GDM1 (cell line): ENCODE data around the gene CACNA2D3.

ENCODE experiments used
- DNase-seq: peaks from one replicate; lab custom pipeline; 2025; lab: John Stamatoyannopoulos, UW

Gene CACNA2D3

GRCh38 chr3:54797111-54797510 is 674.8 kb downstream of the CACNA2D3 start:
- no peak for DNase-seq

- DNase-seq: no peak
These were observed 678.1 kb downstream of the CACNA2D3 start for GRCh38 chr3:54800478-54800877.

GRCh38 chr3:54801977-54802376 is 679.6 kb downstream of the CACNA2D3 start:
- DNase-seq: no peak

GRCh38 chr3:54810401-54810800 is 688.0 kb downstream of the CACNA2D3 start:
- no peak for DNase-seq

- no peak for DNase-seq
These were observed 691.9 kb downstream of the CACNA2D3 start for GRCh38 chr3:54814224-54814623.

- no peak for DNase-seq
These were observed 695.3 kb downstream of the CACNA2D3 start for GRCh38 chr3:54817628-54818027.

GRCh38 chr3:54818486-54818885 is 696.1 kb downstream of the CACNA2D3 start:
- DNase-seq: no peak

- DNase-seq: no peak
These were observed 696.6 kb downstream of the CACNA2D3 start for GRCh38 chr3:54818942-54819341.

GRCh38 chr3:54819946-54820345 is 697.6 kb downstream of the CACNA2D3 start:
- no peak for DNase-seq

- no peak for DNase-seq
These were observed 699.9 kb downstream of the CACNA2D3 start for GRCh38 chr3:54822206-54822605.

- DNase-seq: no peak
These were observed 703.9 kb downstream of the CACNA2D3 start for GRCh38 chr3:54826251-54826691.

- DNase-seq: no peak
These were observed 704.8 kb downstream of the CACNA2D3 start for GRCh38 chr3:54827056-54827687.

- no peak for DNase-seq
These were observed 705.4 kb downstream of the CACNA2D3 start for GRCh38 chr3:54827776-54828175.

GRCh38 chr3:54830658-54831057 is 708.3 kb downstream of the CACNA2D3 start:
- DNase-seq: no peak

GRCh38 chr3:54831112-54831511 is 708.8 kb downstream of the CACNA2D3 start:
- no peak for DNase-seq

- DNase-seq: no peak
These were observed 710.5 kb downstream of the CACNA2D3 start for GRCh38 chr3:54832876-54833275.

- DNase-seq: no peak
These were observed 713.3 kb downstream of the CACNA2D3 start for GRCh38 chr3:54835701-54836100.

- no peak for DNase-seq
These were observed 714.5 kb downstream of the CACNA2D3 start for GRCh38 chr3:54836871-54837270.

- no peak for DNase-seq
These were observed 715.6 kb downstream of the CACNA2D3 start for GRCh38 chr3:54837964-54838363.

- DNase-seq: no peak
These were observed 719.1 kb downstream of the CACNA2D3 start for GRCh38 chr3:54841471-54841870.

- no peak for DNase-seq
These were observed 721.0 kb downstream of the CACNA2D3 start for GRCh38 chr3:54843352-54843751.

GRCh38 chr3:54844211-54844610 is 721.9 kb downstream of the CACNA2D3 start:
- no peak for DNase-seq

GRCh38 chr3:54845011-54845410 is 722.7 kb downstream of the CACNA2D3 start:
- no peak for DNase-seq

- DNase-seq: no peak
These were observed 723.2 kb downstream of the CACNA2D3 start for GRCh38 chr3:54845551-54845950.
